Islet precursor cell (in vitro differentiated cells): ENCODE measurements around the gene TMEM240.
A peak's percentile ranks its signal among the peaks of the same experiment; 100 is the strongest.
"Not testable (repeated sequence)": the region's sequence is repeated elsewhere in the genome, so short reads cannot be mapped to it uniquely, and the experiment has no call there.

ENCODE experiments used
- DNase-seq: peaks from one replicate; pipeline ENCODE4 v3.0.0-alpha.2; 2018

The TMEM240 gene

DNA sequence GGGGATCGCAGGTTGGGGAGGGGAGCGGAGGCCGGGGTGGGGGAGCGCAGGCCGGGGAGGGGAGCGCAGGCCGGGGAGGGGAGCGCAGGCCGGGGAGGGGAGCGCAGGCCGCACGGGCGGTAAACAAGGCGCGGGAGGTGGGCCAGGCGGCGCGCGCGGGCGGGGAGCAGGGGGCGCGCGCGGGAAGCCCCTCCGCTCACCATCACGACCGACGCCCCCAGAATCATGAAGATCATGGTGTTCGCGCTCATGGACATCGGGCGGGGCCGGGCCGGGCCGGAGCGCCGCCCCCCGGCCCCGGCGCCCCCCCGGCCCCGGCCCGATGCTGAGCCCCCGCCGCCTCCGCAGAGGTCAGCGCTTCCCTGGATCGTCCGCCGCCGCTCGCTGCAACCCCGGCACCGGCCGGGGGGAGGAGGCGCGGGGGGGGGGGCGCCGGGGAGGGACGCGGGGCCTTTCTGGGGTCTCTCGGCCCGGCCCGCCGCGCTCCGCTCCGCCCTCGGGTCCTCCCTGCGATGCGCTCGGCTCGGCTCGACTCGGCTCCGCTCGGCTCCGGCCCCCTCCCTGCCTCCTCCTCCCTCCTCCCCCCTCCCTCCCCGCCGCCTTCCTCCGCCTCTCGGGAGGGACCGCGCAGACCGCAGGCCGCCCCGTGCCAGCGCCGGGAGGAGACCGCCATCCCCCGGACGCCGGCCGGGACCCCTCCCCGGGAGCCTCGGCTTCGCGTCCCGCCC lies at the start of gene TMEM240:
Gene TMEM240, minus strand, starts transcription at position 535 of the 728 bp plus-strand sequence. Its CDS starts 278 bp downstream, at position 257.
- DNase-seq, result peak; percentile 88

DNA sequence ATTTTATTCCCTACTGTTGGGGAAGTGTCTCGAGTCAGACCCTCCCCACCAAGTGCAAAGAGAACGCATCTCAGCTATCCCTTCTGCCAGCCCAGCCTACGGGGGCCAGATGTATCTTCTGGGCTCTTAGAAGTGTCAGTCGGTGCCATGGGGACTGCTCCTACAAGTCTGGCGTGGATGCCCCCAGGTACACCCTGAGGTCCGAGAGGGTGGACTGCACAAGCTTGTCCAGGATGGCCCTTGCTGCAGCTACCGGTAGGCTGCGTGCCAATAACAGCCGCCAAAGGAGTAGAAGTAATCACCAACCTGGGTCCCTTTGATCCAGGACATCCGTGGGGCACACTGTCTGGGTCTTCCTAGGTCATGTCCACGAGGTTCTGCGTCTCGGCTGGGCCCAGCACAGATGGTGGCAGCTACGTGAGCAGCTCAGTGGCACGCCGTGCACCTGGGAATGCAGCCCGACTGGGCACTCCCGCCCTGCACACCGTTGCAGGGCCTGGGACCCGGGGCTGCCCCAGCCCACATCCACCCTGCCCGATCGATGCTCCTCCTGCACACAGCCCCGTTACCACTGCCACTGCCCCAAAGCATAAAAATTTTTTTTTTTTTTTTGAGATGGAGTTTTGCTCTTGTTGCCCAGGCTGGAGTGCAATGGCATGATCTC lies 43.1 kb upstream of the TMEM240 start:
- DNase-seq, result no peak

DNA sequence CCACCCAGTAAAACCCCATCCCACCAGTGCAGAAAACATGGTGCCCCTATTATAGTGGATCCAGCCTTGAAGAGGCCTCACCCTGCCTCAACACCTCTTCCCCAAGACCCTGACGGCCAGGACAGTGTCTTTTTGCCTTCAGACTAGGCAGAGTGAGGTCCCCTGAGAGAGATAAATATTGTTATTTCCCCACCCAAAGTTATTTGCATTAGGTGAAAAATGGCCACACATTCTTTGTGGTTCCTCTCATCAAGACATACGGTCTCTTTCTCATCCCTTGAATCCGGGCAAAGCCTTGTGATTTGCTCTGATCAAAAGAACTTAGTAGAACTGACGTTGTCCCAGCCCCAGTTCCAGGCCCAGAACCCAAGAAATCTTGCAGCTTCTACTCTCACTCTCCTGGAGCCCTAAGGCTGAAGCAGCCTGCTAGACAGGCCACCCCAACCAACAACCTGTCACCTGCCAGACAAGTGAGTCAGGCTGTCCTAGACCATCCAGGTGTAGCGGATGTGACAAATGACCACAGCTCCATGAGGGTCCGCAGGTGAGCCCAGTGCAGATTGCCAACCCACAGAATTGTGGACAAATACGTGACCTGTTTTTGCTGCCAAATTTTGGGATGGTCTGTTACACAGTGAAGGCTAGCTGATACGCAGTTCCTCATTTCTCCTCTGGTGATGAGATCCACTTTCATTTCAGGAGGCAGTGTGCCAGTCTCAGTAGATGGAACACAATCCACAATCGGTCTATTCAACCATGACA lies 42.3 kb upstream of the TMEM240 start:
- DNase-seq, result no peak

GRCh38 chr1:1578371-1578940 lies 38.0 kb upstream of the TMEM240 start:
- no peak for DNase-seq

DNA sequence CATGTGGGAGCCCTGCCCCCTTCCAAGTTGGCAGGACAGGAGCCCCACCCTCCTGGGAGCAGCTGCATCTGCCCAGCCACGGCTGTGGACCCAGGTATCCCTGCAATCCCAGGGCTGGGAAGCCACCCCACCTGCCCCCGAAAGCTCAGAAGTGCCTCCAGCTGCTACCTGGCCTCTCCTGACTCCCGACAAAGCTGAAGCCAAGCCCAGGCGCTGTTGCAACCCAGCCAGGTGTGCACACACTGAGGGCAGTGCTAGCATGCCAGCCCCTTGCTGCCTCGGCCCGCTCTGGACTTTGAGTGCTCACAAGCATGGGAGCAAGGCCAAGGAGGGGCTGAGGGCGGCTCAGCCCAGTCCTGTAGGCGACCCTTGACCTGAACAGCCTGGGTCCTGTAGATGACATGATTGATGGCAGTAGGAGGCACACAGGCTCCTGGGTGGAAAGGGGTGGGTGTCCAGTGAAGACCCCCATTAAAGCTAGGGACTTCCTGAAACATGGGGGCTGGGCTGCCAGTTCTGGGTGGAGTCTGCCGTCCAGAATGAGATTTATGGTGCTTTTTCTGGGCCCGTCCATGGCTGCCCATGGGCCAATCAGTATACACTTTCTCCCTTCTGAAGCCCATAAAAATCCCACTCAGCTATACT lies 37.1 kb upstream of the TMEM240 start:
- DNase-seq, result no peak

GRCh38 chr1:1574721-1575537 lies 34.5 kb upstream of the TMEM240 start, which contains the start of gene SSU72:
TSS of gene SSU72 (minus strand) at chr1:1574863. CDS start at chr1:1574557, 306 bp downstream.
- peak; percentile 94 for DNase-seq

GRCh38 chr1:1573843-1574720 lies 33.7 kb upstream of the TMEM240 start:
- peak; percentile 72 for DNase-seq

- DNase-seq, result no peak
These were observed 28.9 kb upstream of the TMEM240 start for GRCh38 chr1:1569341-1569740.

DNA sequence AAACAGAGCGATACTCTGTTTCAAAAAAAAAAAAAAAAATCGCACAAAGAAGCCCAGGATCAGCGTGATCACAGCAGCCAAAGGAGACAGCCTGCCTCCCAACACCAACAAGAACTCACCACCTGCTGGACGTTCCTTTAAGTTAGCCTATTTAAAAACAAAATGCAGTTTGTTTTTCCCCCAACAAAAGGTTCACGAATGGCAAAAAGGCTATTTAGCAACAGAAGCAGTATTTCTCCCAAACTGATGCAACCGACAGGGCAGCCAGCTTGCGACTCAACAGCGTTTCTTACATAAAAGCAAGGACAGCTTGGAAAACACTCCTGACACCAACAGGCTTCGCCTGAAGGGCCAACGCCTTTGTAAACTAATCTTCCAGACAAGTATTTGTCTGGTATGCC lies 27.5 kb upstream of the TMEM240 start:
- DNase-seq, result no peak

DNA sequence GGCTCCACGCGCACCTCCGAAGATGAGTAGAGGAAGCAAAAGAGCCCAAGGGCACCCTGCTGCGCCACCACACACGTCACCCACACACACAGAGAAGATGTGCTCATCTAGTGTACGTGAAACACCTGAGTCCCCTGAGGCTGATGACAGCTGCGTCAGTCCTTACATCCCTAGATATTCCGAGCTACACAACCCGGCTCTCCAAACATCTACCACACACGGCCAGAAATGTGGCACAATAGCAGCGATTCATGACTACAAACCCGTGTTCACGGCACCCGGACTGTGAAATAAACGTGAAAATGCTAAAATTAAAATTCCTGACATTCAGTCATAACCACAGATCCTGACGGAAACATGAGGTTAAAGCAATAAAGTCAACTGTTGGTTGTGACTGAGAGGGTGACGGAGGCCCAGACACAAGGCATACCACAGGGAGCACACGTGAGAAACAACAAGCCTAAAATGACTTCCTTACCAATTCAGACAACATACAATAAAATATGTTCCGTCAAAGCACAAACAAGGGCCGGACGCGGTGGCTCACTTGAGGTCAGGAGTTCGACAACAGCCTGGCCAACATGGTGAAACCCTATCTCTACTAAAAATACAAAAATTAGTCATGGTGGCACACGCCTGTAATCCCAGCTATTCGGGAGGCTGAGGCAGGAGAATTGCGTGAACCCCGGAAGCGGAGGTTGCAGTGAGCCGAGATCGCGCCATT lies 26.9 kb upstream of the TMEM240 start:
- DNase-seq, result no peak

DNA sequence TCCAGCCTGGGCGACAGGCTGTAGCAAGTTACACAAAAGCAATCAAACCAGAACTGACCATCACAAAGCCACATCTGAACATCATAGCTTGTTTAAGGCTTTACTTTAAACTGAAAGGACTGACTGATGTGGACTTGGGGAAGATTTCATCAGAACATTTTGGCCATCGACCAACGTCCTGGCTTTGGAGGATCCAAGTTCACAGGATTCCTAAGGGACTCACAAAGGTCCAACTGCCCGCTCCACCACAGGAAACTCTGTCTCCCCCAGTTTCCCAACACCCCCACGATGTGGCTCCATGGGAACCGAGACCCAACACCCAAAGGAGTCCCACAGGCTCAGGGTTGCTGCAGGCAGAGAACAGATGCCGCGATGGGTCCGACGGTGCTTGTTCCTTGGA lies 24.9 kb upstream of the TMEM240 start:
- DNase-seq, result no peak

DNA sequence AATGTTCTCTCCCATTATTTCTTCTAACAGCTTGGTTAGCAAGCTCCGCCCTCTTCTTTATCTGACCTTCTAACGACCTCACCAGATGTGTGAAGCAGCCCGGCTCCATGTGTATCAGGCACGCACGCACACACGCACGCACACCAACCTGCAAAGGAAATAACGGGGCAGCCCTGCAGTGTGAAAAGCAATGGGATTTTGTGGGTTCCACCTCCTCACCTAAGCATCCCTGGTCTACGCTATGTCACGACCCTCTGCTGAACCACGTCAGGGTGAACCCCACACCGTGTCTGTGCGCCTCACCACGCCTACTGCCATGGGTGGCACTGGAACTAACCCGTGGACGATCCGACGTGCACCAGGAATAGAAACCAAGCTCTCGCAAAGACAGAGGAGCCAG lies 23.8 kb upstream of the TMEM240 start:
- no peak for DNase-seq

- DNase-seq, result no peak
These were observed 23.3 kb upstream of the TMEM240 start for GRCh38 chr1:1563688-1564087.

DNA sequence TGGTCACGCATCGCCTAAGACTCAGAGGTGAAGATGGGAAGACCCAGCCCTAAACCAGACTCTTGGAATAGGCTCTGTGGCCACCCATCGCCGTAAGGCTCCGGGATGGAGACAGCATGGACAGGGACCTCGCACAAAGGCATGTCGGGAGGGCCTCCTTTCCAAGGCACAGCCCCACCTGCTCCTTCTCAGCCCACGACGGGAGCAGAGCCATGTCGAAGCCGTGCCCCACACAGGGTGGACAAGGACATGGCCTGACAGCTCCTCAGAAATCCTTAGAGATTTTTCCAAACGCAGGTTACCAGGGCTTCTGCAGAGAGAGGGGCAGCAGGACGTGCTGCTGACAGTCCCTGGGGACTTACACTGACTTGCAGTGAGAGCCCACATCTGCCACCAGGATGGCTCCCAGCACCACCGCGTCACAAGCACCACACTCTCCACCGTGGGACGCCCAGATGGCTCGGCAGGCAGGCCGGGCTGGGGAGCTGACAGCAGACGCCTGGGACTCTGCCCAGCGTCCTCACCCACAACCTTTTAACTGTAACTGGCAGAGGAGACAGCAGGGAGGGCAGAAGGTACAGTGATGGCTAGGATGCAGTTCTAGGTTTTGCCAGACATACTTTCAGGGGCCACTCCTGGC lies 22.3 kb upstream of the TMEM240 start:
- DNase-seq, result no peak

DNA sequence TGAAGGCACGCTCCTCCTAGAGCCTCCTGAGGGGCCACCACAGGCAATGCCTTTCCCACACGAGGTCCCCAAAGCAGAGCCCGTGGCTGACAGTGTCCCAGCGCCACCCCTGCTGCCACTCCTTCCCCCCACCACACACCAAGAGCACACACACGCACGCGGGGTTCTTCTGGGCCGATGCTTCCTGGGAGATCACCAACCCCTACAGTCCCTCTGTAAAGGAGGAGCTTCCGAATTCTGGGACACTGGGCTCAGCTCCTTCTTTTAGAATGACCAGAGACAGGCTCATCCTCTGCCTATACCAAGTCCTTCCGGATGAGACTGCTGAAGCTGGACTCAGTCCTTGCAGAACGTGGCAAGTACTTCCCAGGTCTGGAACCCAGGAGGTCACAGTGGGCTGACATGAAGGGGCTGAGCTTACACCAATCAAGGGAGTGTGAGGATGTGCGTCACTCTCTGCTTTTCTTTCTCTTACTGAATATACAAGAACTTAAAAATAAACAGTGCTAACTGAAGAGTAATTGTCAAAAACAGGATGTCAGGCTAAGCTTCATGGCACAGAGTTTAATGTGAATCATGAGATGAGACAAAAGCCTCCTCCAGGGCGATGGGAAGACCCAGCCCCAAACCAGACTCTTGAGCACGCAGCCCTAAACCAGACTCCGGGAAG lies 21.5 kb upstream of the TMEM240 start:
- DNase-seq, result no peak

DNA sequence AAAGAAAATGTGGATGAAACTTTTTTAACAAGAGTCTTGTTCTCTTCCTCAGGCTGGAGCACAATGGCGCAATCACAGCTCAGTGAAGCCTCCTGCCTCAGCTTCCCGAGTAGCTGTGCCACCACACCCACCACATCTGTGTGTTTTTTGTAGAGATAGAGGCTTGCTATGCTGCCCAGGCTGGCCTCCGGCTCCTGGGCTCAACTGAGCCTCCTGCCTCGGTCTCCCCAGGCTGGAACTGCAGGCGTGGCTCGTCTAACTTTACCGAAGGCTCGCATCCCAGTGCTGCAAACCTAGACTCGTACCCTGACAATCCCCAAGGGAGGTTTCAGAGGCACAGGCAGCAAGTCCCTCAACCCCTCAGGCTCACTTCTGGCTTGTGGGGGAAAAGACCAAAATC lies 19.8 kb upstream of the TMEM240 start:
- DNase-seq, result no peak

DNA sequence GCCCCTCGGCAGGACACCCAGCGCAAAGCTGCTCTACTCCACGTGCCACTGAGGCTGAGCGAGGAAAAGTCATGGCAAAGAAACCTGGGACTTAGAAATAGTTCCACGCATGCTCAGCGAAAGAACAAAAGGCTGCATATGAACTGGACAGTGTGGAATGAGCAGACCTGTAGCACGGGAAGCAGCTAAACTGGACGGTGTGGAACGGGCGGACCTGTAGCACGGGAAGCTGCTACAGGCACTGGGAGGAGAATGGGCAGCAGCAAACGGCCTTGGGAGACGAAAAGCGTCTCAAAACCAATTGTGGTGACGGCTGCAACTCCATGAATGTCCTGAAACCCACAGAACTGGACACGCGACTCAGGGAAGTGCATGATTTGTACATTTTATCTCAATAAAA lies 18.6 kb upstream of the TMEM240 start:
- DNase-seq, result no peak

DNA sequence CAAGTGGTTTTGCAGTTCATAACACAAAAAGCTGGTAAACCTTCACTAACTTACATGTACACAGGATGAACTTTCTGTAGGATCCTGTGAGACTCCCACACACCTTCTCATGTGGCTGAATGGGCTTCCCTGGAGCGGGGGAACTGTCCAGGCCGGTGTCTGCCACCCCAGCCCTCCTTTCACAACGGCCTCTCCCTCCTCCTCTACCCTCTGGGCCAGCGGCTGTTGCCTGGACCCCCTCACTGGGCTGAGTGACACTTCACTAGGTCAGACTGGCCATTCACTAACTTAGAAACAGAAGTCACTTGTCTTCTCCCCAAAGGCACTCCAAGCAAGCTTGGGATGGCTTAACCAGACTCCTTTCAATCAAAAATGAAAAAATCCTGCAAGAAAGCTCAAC lies 18.2 kb upstream of the TMEM240 start:
- DNase-seq, result no peak

- not testable (repeated sequence) for DNase-seq
These were observed 17.3 kb upstream of the TMEM240 start for GRCh38 chr1:1557688-1558087.
